RCC 7860 (cell line): Measurements from ENCODE around the gene HTR4.
"Not testable (repeated sequence)": the region's sequence is repeated elsewhere in the genome, so short reads cannot be mapped to it uniquely, and the experiment has no call there.

Experiments
- DNase-seq: peaks from one replicate; pipeline ENCODE4 v3.0.0-alpha.2; 2015; ENCODE audit warnings: low spot score
- FAIRE-seq: peaks from 2 replicates; lab custom pipeline; 2012; peaks lifted over from hg19 to GRCh38; lab: Jason Lieb, UNC

The HTR4 gene

GRCh38 chr5:148541054-148541835 is 113.1 kb downstream of the HTR4 start:
- DNase-seq (no peak), FAIRE-seq (no peak)

- FAIRE-seq, result no peak
Measured at GRCh38 chr5:148540647-148541046, 113.7 kb downstream of the HTR4 start.

GRCh38 chr5:148539851-148540250 is 114.5 kb downstream of the HTR4 start:
- no peak for DNase-seq
- no peak for FAIRE-seq

More at GRCh38 chr5:148540647-148541046, 113.7 kb downstream of the HTR4 start:
- no peak for DNase-seq

DNA sequence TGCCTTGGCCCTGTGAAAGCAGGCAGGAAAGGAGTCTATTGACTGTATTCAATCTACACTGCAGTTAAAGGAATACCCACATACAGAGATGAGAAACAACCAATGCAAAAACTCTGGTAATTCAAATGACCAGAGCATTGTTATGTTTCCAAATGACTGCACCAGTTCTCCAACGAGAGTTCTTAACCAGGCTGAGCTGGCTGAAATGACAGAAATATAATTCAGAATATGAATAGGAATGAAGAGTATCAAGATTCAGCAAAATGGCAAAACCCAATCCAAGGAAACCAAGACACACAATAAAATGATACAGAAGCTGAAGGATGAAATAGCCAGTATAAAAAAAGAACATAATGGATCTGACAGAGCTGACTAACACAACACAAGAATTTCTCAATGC is 119.1 kb downstream of the HTR4 start:
- no peak for FAIRE-seq
- no peak for DNase-seq

- DNase-seq, result no peak
- no peak for FAIRE-seq
Measured at GRCh38 chr5:148532969-148533670, 121.2 kb downstream of the HTR4 start.

DNA sequence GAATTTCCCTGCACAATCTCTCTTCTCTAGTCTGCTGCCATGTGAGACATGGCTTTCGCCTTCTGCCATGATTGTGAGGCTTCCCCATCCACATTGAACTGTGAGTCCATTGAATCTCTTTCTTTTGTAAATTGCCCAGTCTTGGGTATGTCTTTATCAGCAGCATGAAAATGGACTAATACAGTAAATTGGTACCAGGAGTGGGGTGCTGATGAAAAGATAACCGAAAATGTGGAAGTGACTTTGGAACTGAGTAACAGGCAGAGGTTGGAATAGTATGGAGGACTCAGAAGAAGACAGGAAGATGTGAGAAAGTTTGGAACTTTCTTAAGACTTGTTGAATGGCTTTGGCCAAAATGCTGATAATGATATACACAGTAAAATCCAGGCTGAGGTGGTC is 124.9 kb downstream of the HTR4 start:
- not testable (repeated sequence) for FAIRE-seq, DNase-seq

DNA sequence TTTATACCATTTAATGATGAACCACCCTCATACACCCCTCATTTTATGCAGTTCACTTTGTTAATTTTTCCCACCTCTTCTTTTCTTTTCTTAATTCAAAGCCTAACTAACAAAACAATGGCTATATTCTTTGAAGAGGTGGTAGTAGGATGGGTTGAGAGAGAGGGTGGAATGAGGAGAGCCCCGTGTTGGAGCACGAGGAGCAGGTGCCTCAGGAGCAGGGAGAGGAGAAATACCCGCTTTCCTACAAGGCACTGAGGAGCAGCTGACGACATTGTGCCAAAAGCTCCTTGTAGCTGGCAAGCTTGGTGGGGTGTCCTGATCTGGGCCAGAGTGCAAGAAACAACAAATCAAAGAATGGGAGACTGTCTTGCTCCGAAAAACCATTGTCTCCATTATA is 129.6 kb downstream of the HTR4 start:
- FAIRE-seq (no peak), DNase-seq (no peak)

DNA sequence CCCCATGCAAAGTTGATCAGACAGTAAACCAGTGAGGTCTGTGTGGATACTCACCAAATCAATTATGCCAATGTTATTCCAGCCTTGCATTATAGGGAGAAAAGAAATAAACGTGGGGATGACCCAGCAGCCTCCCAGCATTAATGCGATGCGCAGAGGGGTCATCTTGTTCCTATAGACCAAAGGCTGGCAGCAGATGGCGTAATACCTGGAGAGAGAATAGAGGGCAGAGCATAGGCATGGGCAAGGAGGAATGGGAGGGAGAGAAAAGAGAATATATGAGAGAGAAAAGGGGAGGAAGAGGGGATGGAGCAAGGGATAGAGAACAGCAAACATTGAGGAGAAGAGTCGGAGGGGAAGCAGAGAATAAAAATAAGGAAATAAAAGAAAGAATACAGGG is 131.2 kb downstream of the HTR4 start:
- DNase-seq (no peak), FAIRE-seq (no peak)

GRCh38 chr5:148515460-148515859 is 138.9 kb downstream of the HTR4 start:
- FAIRE-seq, result no peak
- DNase-seq, result no peak

- DNase-seq (no peak), FAIRE-seq (no peak)
Measured at GRCh38 chr5:148514344-148514743, 140.0 kb downstream of the HTR4 start.

GRCh38 chr5:148512498-148512897 is 141.8 kb downstream of the HTR4 start:
- no peak for FAIRE-seq
- DNase-seq, result no peak

DNA sequence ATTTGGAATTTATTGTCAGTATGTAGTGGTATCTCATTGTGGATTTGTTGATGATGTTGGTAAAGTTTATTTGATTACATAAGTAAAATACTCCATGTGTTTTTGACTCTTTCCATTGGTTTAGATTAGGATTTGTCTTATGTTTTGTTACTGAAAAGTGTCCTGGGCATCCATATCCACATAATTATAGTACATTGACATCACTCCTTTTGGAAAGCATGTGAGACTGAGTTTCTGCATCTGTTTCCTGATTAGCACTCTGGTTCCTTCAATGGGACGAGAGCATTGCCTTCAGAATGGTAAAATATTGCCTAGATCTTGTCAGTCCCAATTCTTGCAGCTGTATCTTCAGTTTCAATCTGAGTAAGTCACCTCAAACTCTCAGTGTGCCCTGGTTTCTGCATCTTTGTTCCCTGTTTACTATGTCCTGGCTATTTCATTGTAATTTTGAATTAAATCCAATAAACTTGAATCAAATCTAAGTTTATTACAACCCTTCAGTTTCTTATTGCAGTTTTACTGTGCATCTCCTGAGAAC is 142.4 kb downstream of the HTR4 start:
- FAIRE-seq (no peak), DNase-seq (no peak)

DNA sequence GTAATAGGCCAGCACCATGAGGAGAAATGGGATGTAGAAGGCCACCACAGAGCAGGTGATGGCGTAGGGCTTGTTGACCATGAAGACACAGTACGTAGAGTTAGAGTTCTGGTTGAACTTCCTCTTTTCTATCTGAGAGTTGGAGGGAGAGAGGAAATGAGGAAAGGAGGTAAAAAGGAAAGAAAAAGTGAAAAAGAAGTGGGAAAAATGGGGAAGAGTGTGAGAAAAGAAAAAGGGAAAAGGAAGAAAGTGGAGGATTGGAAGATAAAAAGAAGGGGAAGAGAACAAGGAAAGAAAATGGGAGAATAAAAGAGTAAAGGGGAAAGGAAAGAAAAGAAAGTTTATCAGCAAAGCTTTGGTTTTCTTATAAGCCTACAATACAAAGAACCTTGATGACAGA is 144.4 kb downstream of the HTR4 start:
- FAIRE-seq, result no peak
- DNase-seq, result no peak

DNA sequence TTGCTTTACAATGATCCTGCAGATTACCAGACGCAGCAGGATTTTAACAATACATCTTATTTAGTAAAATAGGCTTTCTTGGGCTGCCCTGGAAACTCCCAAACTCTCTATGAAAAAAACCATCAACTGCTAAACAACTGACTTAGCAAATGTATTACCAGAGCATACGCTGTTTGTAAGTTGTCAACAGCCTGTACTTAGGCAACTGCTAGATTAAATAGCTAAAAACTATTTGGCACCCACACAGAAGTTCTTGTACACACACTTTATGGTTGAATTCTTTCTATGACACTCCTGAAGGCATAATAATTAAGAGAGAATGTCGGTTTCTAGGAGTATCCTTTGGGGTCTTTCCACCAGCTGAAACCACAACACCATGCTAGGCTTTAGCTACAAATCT is 146.7 kb downstream of the HTR4 start:
- FAIRE-seq (no peak), DNase-seq (no peak)

- no peak for FAIRE-seq
Measured at GRCh38 chr5:148499452-148499851, 154.9 kb downstream of the HTR4 start.

DNA sequence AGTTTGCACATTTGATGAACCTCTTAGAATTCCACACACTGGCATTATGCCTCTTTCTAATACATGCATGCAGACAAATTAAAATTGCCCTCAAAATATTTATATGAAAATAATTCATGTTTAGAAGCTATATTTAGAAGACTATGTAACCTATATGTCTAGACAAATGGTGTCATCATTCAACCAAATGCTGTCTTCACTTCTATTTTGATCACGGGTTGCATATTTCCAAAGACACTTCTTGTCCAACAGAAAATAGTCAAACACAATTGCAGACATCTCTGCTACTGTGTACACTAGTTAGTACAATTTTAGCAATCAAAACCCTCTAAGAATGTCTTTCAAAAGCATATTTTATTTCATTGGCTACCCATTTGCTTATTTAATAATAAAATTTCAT is 156.6 kb downstream of the HTR4 start:
- FAIRE-seq, result no peak
- DNase-seq, result no peak

More at GRCh38 chr5:148499452-148499851, 154.9 kb downstream of the HTR4 start:
- no peak for DNase-seq

GRCh38 chr5:148492351-148492750 is 162.0 kb downstream of the HTR4 start:
- no peak for DNase-seq
- no peak for FAIRE-seq

- DNase-seq (no peak), FAIRE-seq (no peak)
Measured at GRCh38 chr5:148491793-148492184, 162.5 kb downstream of the HTR4 start.

DNA sequence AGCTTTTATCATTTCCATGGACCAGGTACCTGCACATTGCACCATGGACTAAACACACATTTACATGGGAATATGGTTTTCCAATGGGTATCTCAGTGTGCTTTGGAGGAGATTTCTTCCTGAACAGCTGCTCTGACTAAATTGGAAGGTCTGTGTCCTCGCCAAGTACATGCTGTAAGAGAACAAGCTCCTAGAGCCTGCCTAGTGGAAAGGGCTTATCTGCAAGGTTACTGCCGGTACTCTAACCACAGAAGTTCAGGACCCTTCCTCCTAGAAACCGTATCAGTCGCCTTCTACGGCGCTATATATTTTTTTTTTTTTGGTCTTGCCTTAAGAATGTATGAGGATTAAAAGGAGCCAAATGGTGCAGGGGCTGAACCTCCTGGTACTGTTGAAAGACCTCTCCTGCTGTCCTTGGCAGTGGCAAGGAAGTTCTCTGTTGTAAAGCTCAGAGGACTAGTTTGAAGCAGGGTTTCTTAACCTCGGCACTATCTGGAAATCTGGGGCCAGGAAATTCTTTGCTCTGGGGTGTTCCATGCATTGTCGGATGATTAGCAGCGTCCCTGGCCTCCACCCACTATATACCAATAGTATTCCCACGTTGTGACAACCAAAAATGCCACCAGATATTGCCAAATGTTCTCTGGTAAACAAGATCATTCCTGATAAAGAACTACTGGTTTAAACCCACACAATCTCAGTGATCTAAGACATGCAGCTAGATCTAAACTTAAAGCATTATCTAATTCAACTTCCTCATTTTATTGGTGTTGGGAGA is 163.1 kb downstream of the HTR4 start:
- DNase-seq, result no peak
- FAIRE-seq, result no peak

- FAIRE-seq, result no peak
- DNase-seq, result no peak
Measured at GRCh38 chr5:148488757-148489156, 165.6 kb downstream of the HTR4 start.

DNA sequence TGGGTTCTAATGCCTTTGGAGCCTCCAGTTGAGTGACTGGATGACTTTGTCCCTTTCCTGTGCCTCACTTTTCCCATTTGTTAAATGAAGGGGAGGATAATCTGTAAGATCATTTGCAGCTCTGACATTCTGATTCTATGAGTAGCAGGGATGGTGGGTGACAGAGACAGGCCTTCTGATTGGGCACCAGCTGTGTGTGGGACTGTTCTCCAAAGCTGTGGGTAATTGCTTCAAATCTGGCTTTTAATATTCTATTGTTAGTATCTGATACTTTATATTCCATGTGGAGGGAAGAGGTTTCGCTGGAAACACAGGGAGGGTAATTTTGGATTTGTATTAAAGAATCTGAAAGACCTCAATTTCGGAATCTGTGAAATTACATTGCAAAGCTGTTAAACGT is 167.9 kb downstream of the HTR4 start:
- DNase-seq (no peak), FAIRE-seq (no peak)
